ENCODE results near the gene TSSC4.

TSSC4 gene

GRCh38 chr11:2443881-2444820 is 43.6 kb downstream of the TSSC4 start, which contains the start of gene TRPM5:
Gene TRPM5, minus strand, starts transcription at chr11:2444514. Its CDS starts 21,478 bp downstream, at chr11:2423036.
- no peak within 1 kb of the TSS for H3K4me3 ChIP-seq (ENCODE audit: low read length)
- DNase-seq (ENCODE audit: low read depth), result no peak
- no peak for TF ChIP-seq CTCF (conservative IDR thresholded peaks at IDR 0.05; ENCODE audit: low read depth, low read length)

GRCh38 chr11:2444821-2445745 is 44.5 kb downstream of the TSSC4 start, which contains the start of gene KCNQ1:
Gene KCNQ1, plus strand, starts transcription at chr11:2445008. Its CDS starts 91 bp downstream, at chr11:2445099.
- no peak for DNase-seq (ENCODE audit: low read depth)
- no peak for TF ChIP-seq CTCF (conservative IDR thresholded peaks at IDR 0.05; ENCODE audit: low read depth, low read length)
- H3K4me3 ChIP-seq (ENCODE audit: low read length), result no peak within 1 kb of the TSS

GRCh38 chr11:2445746-2446551 is 45.4 kb downstream of the TSSC4 start:
- TF ChIP-seq CTCF (conservative IDR thresholded peaks at IDR 0.05; ENCODE audit: low read depth, low read length), result no peak
- DNase-seq (ENCODE audit: low read depth), result no peak
- no peak overlapping the region for H3K4me3 ChIP-seq (ENCODE audit: low read length)

- DNase-seq (ENCODE audit: low read depth), result no peak
- TF ChIP-seq CTCF (conservative IDR thresholded peaks at IDR 0.05; ENCODE audit: low read depth, low read length), result no peak
- no peak overlapping the region for H3K4me3 ChIP-seq (ENCODE audit: low read length)
Observed at GRCh38 chr11:2446590-2447252, 46.2 kb downstream of the TSSC4 start.

GRCh38 chr11:2447253-2447950 is 46.9 kb downstream of the TSSC4 start:
- no peak for TF ChIP-seq CTCF (conservative IDR thresholded peaks at IDR 0.05; ENCODE audit: low read depth, low read length)
- DNase-seq (ENCODE audit: low read depth), result no peak
- no peak overlapping the region for H3K4me3 ChIP-seq (ENCODE audit: low read length)

Measured in retinal pigment epithelial cell (primary cell).